Osteoblast (primary cell): ENCODE results near the gene SEPTIN8. TPM values are rescaled to one million over a fixed set of nuclear protein-coding genes. Genes with fewer than 3 reads are reported as not detected.
A peak's percentile ranks its signal among the peaks of the same experiment; 100 is the strongest.

Source experiments
- DNase-seq: peaks from one replicate; pipeline ENCODE4 v3.0.0; 2011; ENCODE audit warnings: low spot score, mixed read lengths; ENCODE audit not compliant: insufficient read length; ENCODE audit errors: missing footprints
- H2AFZ ChIP-seq: 2 replicates; pipeline ENCODE4 v1.6.0; 2011; ENCODE audit warnings: mild to moderate bottlenecking, low read length
- H3K27ac ChIP-seq: 2 replicates; pipeline ENCODE4 v1.5.1; 2011; ENCODE audit warnings: mild to moderate bottlenecking, low read depth, low read length, moderate library complexity
- H3K27me3 ChIP-seq: 2 replicates; pipeline ENCODE4 v1.6.0; 2012; ENCODE audit warnings: mild to moderate bottlenecking, control low read depth, inconsistent platforms, low read length, moderate library complexity; ENCODE audit not compliant: insufficient read depth
- H3K36me3 ChIP-seq: 2 replicates; pipeline ENCODE4 v1.5.1; 2011; ENCODE audit warnings: mild to moderate bottlenecking, low read length, control low read depth, moderate library complexity; ENCODE audit not compliant: insufficient read depth
- H3K4me1 ChIP-seq: 2 replicates; pipeline ENCODE4 v1.5.1; 2011; ENCODE audit warnings: mild to moderate bottlenecking, low read length, control low read depth, moderate library complexity; ENCODE audit not compliant: insufficient read depth
- H3K4me2 ChIP-seq: 2 replicates; pipeline ENCODE4 v1.6.0; 2011; ENCODE audit warnings: mild to moderate bottlenecking, low read length; ENCODE audit not compliant: insufficient read depth
- H3K4me3 ChIP-seq: fragments of 200-600 bp; sonication (generic); 3 replicates; pipeline ENCODE4 v1.5.1; 2012; ENCODE audit warnings: mild to moderate bottlenecking, low read length, inconsistent platforms; ENCODE audit not compliant: insufficient read depth
- H3K79me2 ChIP-seq: 2 replicates; pipeline ENCODE4 v1.6.0; 2012; ENCODE audit warnings: mild to moderate bottlenecking, low read length, control low read depth, inconsistent platforms; ENCODE audit not compliant: insufficient read depth
- H3K9me3 ChIP-seq: 2 replicates; pipeline ENCODE4 v1.5.1; 2011; ENCODE audit warnings: low read depth, low read length, control low read depth
- H4K20me1 ChIP-seq: 2 replicates; pipeline ENCODE4 v1.6.0; 2012; ENCODE audit warnings: mild to moderate bottlenecking, low read length, control low read depth; ENCODE audit not compliant: insufficient read depth
- CTCF ChIP-seq: IDR thresholded peaks from 2 replicates; pipeline ENCODE4 v1.5.1; 2011; ENCODE audit warnings: mild to moderate bottlenecking, low read depth, low read length, moderate library complexity; ENCODE audit errors: extremely low read depth
- total RNA-seq: library from RNA; depleted of rRNA; stranded (reverse); fragments of >200 nt; gene quantifications from 2 replicates; pipeline ENCODE4 v1.2.3, GENCODE V29; 2012

The SEPTIN8 gene
- total RNA-seq, 1 donor: 33.7 TPM

DNA sequence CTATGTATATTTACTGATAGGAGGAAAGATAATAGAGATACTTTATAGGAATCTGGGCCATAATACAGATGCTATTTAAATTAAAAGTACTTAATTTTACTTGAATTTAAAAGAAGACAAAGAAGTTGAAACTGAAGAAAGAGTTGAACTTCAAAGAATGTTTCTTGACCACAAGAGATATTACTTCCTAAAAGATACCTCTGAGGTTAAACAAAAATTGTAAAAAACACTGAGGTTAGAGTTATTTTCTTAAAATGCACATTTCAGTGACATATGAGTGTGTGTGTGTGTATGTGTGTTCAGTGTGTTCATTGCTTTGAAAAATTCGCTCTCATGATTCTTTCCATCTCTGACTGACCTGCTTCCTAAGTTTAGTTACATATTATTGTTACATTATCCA lies 3.5 kb upstream of the SEPTIN8 start:
- no peak overlapping the region for H3K4me2 ChIP-seq
- no peak overlapping the region for H2AFZ ChIP-seq
- peaks cover 28% of the 10 kb centered on the region for H3K4me1 ChIP-seq
- H3K27me3 ChIP-seq: no peaks in the 10 kb centered on the region
- no peaks in the 10 kb centered on the region for H3K9me3 ChIP-seq
- peaks cover under 1% of the 10 kb centered on the region for H4K20me1 ChIP-seq
- TF ChIP-seq CTCF: no peak
- no peak overlapping the region for H3K4me3 ChIP-seq
- H3K36me3 ChIP-seq: no peaks in the 10 kb centered on the region
- DNase-seq: no peak
- H3K27ac ChIP-seq: no peak overlapping the region
- H3K79me2 ChIP-seq: peaks cover 8% of the 10 kb centered on the region

- Histone ChIP-seq H3K27me3 (no peaks in the 10 kb centered on the region), H3K4me2 (no peak overlapping the region), H3K27ac (no peak overlapping the region), H3K79me2 (peaks cover 14% of the 10 kb centered on the region), H3K4me3 (no peak overlapping the region), H2AFZ (no peak overlapping the region), H4K20me1 (peaks cover 6% of the 10 kb centered on the region), H3K4me1 (peaks cover 25% of the 10 kb centered on the region), H3K36me3 (no peaks in the 10 kb centered on the region), H3K9me3 (no peaks in the 10 kb centered on the region)
- DNase-seq: no peak
- TF ChIP-seq CTCF: no peak
These were observed 2.9 kb upstream of the SEPTIN8 start for GRCh38 chr5:132779961-132780360.

GRCh38 chr5:132778856-132779255 lies 1.8 kb upstream of the SEPTIN8 start:
- no peaks in the 10 kb centered on the region for H3K27me3 ChIP-seq
- H2AFZ ChIP-seq: no peak overlapping the region
- no peak overlapping the region for H3K27ac ChIP-seq
- no peak for TF ChIP-seq CTCF
- H3K79me2 ChIP-seq: peaks cover 25% of the 10 kb centered on the region
- no peaks in the 10 kb centered on the region for H3K9me3 ChIP-seq
- H3K4me1 ChIP-seq: peaks cover 23% of the 10 kb centered on the region
- H4K20me1 ChIP-seq: peaks cover 16% of the 10 kb centered on the region
- H3K36me3 ChIP-seq: no peaks in the 10 kb centered on the region
- H3K4me2 ChIP-seq: no peak overlapping the region
- no peak overlapping the region for H3K4me3 ChIP-seq
- DNase-seq: no peak

DNA sequence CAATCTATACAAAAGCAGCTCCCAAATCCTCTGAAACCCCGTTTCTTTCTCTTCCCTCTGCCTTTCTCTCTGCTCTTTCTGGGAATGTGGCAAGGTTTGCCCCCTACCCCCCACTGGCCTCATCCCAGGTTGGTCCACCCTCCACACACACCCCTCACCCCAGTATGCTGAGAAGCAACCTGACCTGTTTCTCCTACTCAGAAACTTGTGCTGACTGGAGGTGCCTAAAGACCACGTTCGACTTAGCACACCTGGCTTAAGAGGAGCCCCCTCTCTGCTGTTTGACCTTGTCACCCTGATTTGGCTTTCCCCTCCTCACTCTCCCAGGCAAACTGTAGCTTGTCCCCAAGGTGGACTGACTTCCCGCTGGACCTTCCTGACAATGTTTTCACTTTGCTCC lies 1.1 kb upstream of the SEPTIN8 start:
- Histone ChIP-seq H3K4me3 (peak overlapping the region; percentile 79), H2AFZ (peak overlapping the region; percentile 84), H3K79me2 (peaks cover 30% of the 10 kb centered on the region), H3K27me3 (no peaks in the 10 kb centered on the region), H3K36me3 (no peaks in the 10 kb centered on the region), H4K20me1 (peaks cover 16% of the 10 kb centered on the region), H3K4me2 (peak overlapping the region; percentile 80), H3K9me3 (no peaks in the 10 kb centered on the region), H3K27ac (no peak overlapping the region), H3K4me1 (peaks cover 20% of the 10 kb centered on the region)
- TF ChIP-seq CTCF: no peak
- no peak for DNase-seq
